ENCODE data around the gene MAPK8IP3.
"Not testable (repeated sequence)": the region's sequence is repeated elsewhere in the genome, so short reads cannot be mapped to it uniquely, and the experiment has no call there.

MAPK8IP3 gene

GRCh38 chr16:1713933-1714332 is 7.9 kb downstream of the MAPK8IP3 start:
- DNase-seq: no peak

- no peak for DNase-seq
Measured at GRCh38 chr16:1715220-1715619, 9.2 kb downstream of the MAPK8IP3 start.

- not testable (repeated sequence) for DNase-seq
Measured at GRCh38 chr16:1718236-1718635, 12.2 kb downstream of the MAPK8IP3 start.

GRCh38 chr16:1719559-1720229 is 13.7 kb downstream of the MAPK8IP3 start:
- not testable (repeated sequence) for DNase-seq

- DNase-seq: no peak
Measured at GRCh38 chr16:1721372-1721771, 15.4 kb downstream of the MAPK8IP3 start.

- no peak for DNase-seq
Measured at GRCh38 chr16:1723450-1724147, 17.6 kb downstream of the MAPK8IP3 start.

- DNase-seq: no peak
Measured at GRCh38 chr16:1724491-1724890, 18.5 kb downstream of the MAPK8IP3 start.

GRCh38 chr16:1726661-1727502 is 20.9 kb downstream of the MAPK8IP3 start:
- no peak for DNase-seq

GRCh38 chr16:1727651-1728624 is 21.9 kb downstream of the MAPK8IP3 start:
- DNase-seq: no peak

- no peak for DNase-seq
Measured at GRCh38 chr16:1729026-1729425, 23.0 kb downstream of the MAPK8IP3 start.

GRCh38 chr16:1729445-1729844 is 23.4 kb downstream of the MAPK8IP3 start:
- no peak for DNase-seq

- no peak for DNase-seq
Measured at GRCh38 chr16:1731073-1731472, 25.1 kb downstream of the MAPK8IP3 start.

- no peak for DNase-seq
Measured at GRCh38 chr16:1731603-1732002, 25.6 kb downstream of the MAPK8IP3 start.

GRCh38 chr16:1732071-1732470 is 26.1 kb downstream of the MAPK8IP3 start:
- no peak for DNase-seq

- not testable (repeated sequence) for DNase-seq
Measured at GRCh38 chr16:1732551-1732987, 26.6 kb downstream of the MAPK8IP3 start.

- no peak for DNase-seq
Measured at GRCh38 chr16:1734123-1734522, 28.1 kb downstream of the MAPK8IP3 start.

GRCh38 chr16:1734816-1735215 is 28.8 kb downstream of the MAPK8IP3 start:
- DNase-seq: no peak

- no peak for DNase-seq
Measured at GRCh38 chr16:1740234-1740633, 34.2 kb downstream of the MAPK8IP3 start.

- DNase-seq: no peak
Measured at GRCh38 chr16:1740781-1741490, 34.9 kb downstream of the MAPK8IP3 start.

GRCh38 chr16:1741553-1742165 is 35.7 kb downstream of the MAPK8IP3 start:
- DNase-seq: no peak
